Trophoblast cell (in vitro differentiated cells and primary cell): ENCODE results near the gene VEZF1.

Experiments used
- DNase-seq, 2 donors: peaks; one replicate each; pipeline ENCODE4 v3.0.0-alpha.2; 2016
- H2AFZ ChIP-seq: 2 replicates; pipeline ENCODE4 v1.6.1; 2013; ENCODE audit warnings: low read length, moderate library complexity, mild to moderate bottlenecking; ENCODE audit not compliant: insufficient read depth, poor library complexity
- H2AK5ac ChIP-seq: 2 replicates; pipeline ENCODE4 v1.6.1; 2013; ENCODE audit warnings: mild to moderate bottlenecking, low read length
- H2BK120ac ChIP-seq: 2 replicates; pipeline ENCODE4 v1.6.1; 2013; ENCODE audit warnings: low read length, mild to moderate bottlenecking, moderate library complexity; ENCODE audit not compliant: insufficient read depth, poor library complexity
- H2BK12ac ChIP-seq: 2 replicates; pipeline ENCODE4 v1.6.1; 2013; ENCODE audit warnings: mild to moderate bottlenecking, low read length, moderate library complexity
- H2BK5ac ChIP-seq: 2 replicates; pipeline ENCODE4 v1.6.1; 2013; ENCODE audit warnings: low read length, low read depth, moderate library complexity, mild to moderate bottlenecking; ENCODE audit not compliant: poor library complexity
- H3K14ac ChIP-seq: 2 replicates; pipeline ENCODE4 v1.6.1; 2013; ENCODE audit warnings: mild to moderate bottlenecking, low read length
- H3K18ac ChIP-seq: 2 replicates; pipeline ENCODE4 v1.6.1; 2013; ENCODE audit warnings: mild to moderate bottlenecking, low read length
- H3K23ac ChIP-seq: 2 replicates; pipeline ENCODE4 v1.6.1; 2013; ENCODE audit warnings: low read length
- H3K27ac ChIP-seq: 2 replicates; pipeline ENCODE4 v1.5.1; 2013; ENCODE audit warnings: low read depth, mild to moderate bottlenecking, inconsistent platforms, low read length, moderate library complexity
- H3K27me3 ChIP-seq: 2 replicates; pipeline ENCODE4 v1.6.1; 2013; ENCODE audit warnings: inconsistent platforms, mild to moderate bottlenecking, low read length, moderate library complexity; ENCODE audit not compliant: insufficient read depth
- H3K36me3 ChIP-seq, 2 experiments: 1 replicate in 1 of 2; 2 replicates in 1 of 2; pipeline ENCODE4 v1.6.1; 2013; ENCODE audit warnings: low read length in 2 of 2, mild to moderate bottlenecking in 2 of 2, moderate library complexity in 1 of 2; ENCODE audit not compliant: insufficient read depth in 2 of 2, control insufficient read depth in 1 of 2
- H3K4ac ChIP-seq: 2 replicates; pipeline ENCODE4 v1.6.1; 2013; ENCODE audit warnings: low read depth, mild to moderate bottlenecking, low read length, moderate library complexity
- H3K4me1 ChIP-seq, 2 experiments: 1 replicate in 1 of 2; 2 replicates in 1 of 2; pipeline ENCODE4 v1.6.1; 2013; ENCODE audit warnings: low read length in 2 of 2, mild to moderate bottlenecking in 2 of 2, moderate library complexity in 1 of 2; ENCODE audit not compliant: insufficient read depth in 2 of 2, control insufficient read depth in 1 of 2
- H3K4me2 ChIP-seq: 2 replicates; pipeline ENCODE4 v1.6.1; 2013; ENCODE audit warnings: inconsistent platforms, mild to moderate bottlenecking, low read length, moderate library complexity
- H3K4me3 ChIP-seq: 2 replicates; pipeline ENCODE4 v1.5.1; 2013; ENCODE audit warnings: mild to moderate bottlenecking, low read depth, low read length, inconsistent platforms
- H3K79me1 ChIP-seq: one replicate; pipeline ENCODE4 v1.6.1; 2013; ENCODE audit warnings: low read length
- H3K79me2 ChIP-seq: 2 replicates; pipeline ENCODE4 v1.6.1; 2013; ENCODE audit warnings: low read length, mild to moderate bottlenecking; ENCODE audit not compliant: control insufficient read depth, insufficient read depth, poor library complexity
- H3K9ac ChIP-seq: 2 replicates; pipeline ENCODE4 v1.6.1; 2013; ENCODE audit warnings: mild to moderate bottlenecking, low read length
- H3K9me3 ChIP-seq: 2 replicates; pipeline ENCODE4 v1.6.1; 2013; ENCODE audit warnings: low read depth, mild to moderate bottlenecking, control low read depth, inconsistent platforms, low read length; ENCODE audit not compliant: insufficient read depth
- H4K12ac ChIP-seq: 2 replicates; pipeline ENCODE4 v1.6.1; 2013; ENCODE audit warnings: low read depth, mild to moderate bottlenecking, low read length, moderate library complexity
- H4K8ac ChIP-seq: 2 replicates; pipeline ENCODE4 v1.6.1; 2013; ENCODE audit warnings: low read depth, mild to moderate bottlenecking, low read length, moderate library complexity
- H4K91ac ChIP-seq: one replicate; pipeline ENCODE4 v1.6.1; 2013; ENCODE audit warnings: low read depth, mild to moderate bottlenecking, low read length, moderate library complexity
- WGBS: extraction: QIAGEN DNeasy Blood & Tissue Kit; methylation state at CpG from one replicate; pipeline ENCODE4 v1.1.7; 2013; ENCODE audit warnings: missing lambda C conversion rate; ENCODE audit not compliant: insufficient read length, insufficient coverage; ENCODE audit errors: extremely low coverage; 5-methylcytosine and 5-hydroxymethylcytosine counted together

VEZF1 gene

GRCh38 chr17:57930239-57930638, 57.8 kb downstream of the VEZF1 start:
- H2BK12ac ChIP-seq: no peak overlapping the region
- H3K4me2 ChIP-seq: no peak overlapping the region
- no peak overlapping the region for H3K18ac ChIP-seq
- no peak overlapping the region for H2BK5ac ChIP-seq
- no peak overlapping the region for H3K14ac ChIP-seq
- no peak overlapping the region for H3K4ac ChIP-seq
- H3K9ac ChIP-seq: no peak overlapping the region
- H3K27me3 ChIP-seq: no peaks in the 10 kb centered on the region
- H3K9me3 ChIP-seq: no peaks in the 10 kb centered on the region
- no CpG with 5 or more reads among the region's 5 CpGs for WGBS
- no peak overlapping the region for H2AFZ ChIP-seq
- DNase-seq: no peak
- H3K4me3 ChIP-seq: no peak overlapping the region
- H3K79me2 ChIP-seq: no peaks in the 10 kb centered on the region
- H3K36me3 ChIP-seq: no peaks in the 10 kb centered on the region
- no peak overlapping the region for H4K91ac ChIP-seq
- no peak overlapping the region for H4K12ac ChIP-seq
- no peak overlapping the region for H2AK5ac ChIP-seq
- no peak overlapping the region for H3K27ac ChIP-seq
- H3K79me1 ChIP-seq: no peaks in the 10 kb centered on the region
- no peak overlapping the region for H3K23ac ChIP-seq
- H3K4me1 ChIP-seq: peaks cover 14 to 20% of the 10 kb centered on the region in 2 experiments
- no peak overlapping the region for H4K8ac ChIP-seq
- no peak overlapping the region for H2BK120ac ChIP-seq

- H3K4me1 ChIP-seq: peaks cover 16 to 20% of the 10 kb centered on the region in 2 experiments
- H3K79me2 ChIP-seq: no peaks in the 10 kb centered on the region
- no peak overlapping the region for H3K27ac ChIP-seq
- H2BK12ac ChIP-seq: no peak overlapping the region
- H4K91ac ChIP-seq: no peak overlapping the region
- H3K79me1 ChIP-seq: no peaks in the 10 kb centered on the region
- H2AK5ac ChIP-seq: no peak overlapping the region
- H2BK5ac ChIP-seq: no peak overlapping the region
- no CpG with 5 or more reads among the region's 4 CpGs for WGBS
- H3K36me3 ChIP-seq: no peaks in the 10 kb centered on the region
- no peak overlapping the region for H3K23ac ChIP-seq
- no peak overlapping the region for H3K4me2 ChIP-seq
- no peaks in the 10 kb centered on the region for H3K9me3 ChIP-seq
- H4K8ac ChIP-seq: no peak overlapping the region
- H3K27me3 ChIP-seq: no peaks in the 10 kb centered on the region
- H3K14ac ChIP-seq: no peak overlapping the region
- no peak overlapping the region for H3K4ac ChIP-seq
- no peak overlapping the region for H2AFZ ChIP-seq
- H4K12ac ChIP-seq: no peak overlapping the region
- no peak overlapping the region for H3K4me3 ChIP-seq
- no peak overlapping the region for H3K18ac ChIP-seq
- H2BK120ac ChIP-seq: no peak overlapping the region
- no peak overlapping the region for H3K9ac ChIP-seq
- no peak for DNase-seq
These were observed 58.7 kb downstream of the VEZF1 start for GRCh38 chr17:57929386-57929785.

- no peak overlapping the region for H3K4me3 ChIP-seq
- no CpG with 5 or more reads among the region's 5 CpGs for WGBS
- no peak overlapping the region for H4K8ac ChIP-seq
- no peaks in the 10 kb centered on the region for H3K9me3 ChIP-seq
- no peak overlapping the region for H3K14ac ChIP-seq
- H3K27ac ChIP-seq: no peak overlapping the region
- no peak overlapping the region for H4K12ac ChIP-seq
- no peak overlapping the region for H3K4ac ChIP-seq
- no peak overlapping the region for H4K91ac ChIP-seq
- no peaks in the 10 kb centered on the region for H3K79me2 ChIP-seq
- no peaks in the 10 kb centered on the region for H3K36me3 ChIP-seq
- no peak overlapping the region for H3K23ac ChIP-seq
- H2BK120ac ChIP-seq: no peak overlapping the region
- no peak overlapping the region for H2BK12ac ChIP-seq
- H3K79me1 ChIP-seq: no peaks in the 10 kb centered on the region
- peaks cover 16 to 20% of the 10 kb centered on the region in 2 experiments for H3K4me1 ChIP-seq
- H3K4me2 ChIP-seq: no peak overlapping the region
- H2AFZ ChIP-seq: no peak overlapping the region
- H3K9ac ChIP-seq: no peak overlapping the region
- H2AK5ac ChIP-seq: no peak overlapping the region
- DNase-seq: no peak
- no peak overlapping the region for H3K18ac ChIP-seq
- H2BK5ac ChIP-seq: no peak overlapping the region
- H3K27me3 ChIP-seq: no peaks in the 10 kb centered on the region
These were observed 59.1 kb downstream of the VEZF1 start for GRCh38 chr17:57928928-57929327.

- H2AK5ac ChIP-seq: no peak overlapping the region
- no peak overlapping the region for H3K4me3 ChIP-seq
- peaks cover 12 to 20% of the 10 kb centered on the region in 2 experiments for H3K4me1 ChIP-seq
- no peak overlapping the region for H4K12ac ChIP-seq
- no peaks in the 10 kb centered on the region for H3K79me1 ChIP-seq
- no peak overlapping the region for H2BK120ac ChIP-seq
- H2BK5ac ChIP-seq: no peak overlapping the region
- H3K9me3 ChIP-seq: no peaks in the 10 kb centered on the region
- H3K9ac ChIP-seq: no peak overlapping the region
- no peak overlapping the region for H3K23ac ChIP-seq
- no peak overlapping the region for H2AFZ ChIP-seq
- H4K91ac ChIP-seq: no peak overlapping the region
- H3K27ac ChIP-seq: no peak overlapping the region
- no peaks in the 10 kb centered on the region for H3K79me2 ChIP-seq
- no peaks in the 10 kb centered on the region for H3K27me3 ChIP-seq
- H2BK12ac ChIP-seq: no peak overlapping the region
- DNase-seq: no peak
- no peak overlapping the region for H3K18ac ChIP-seq
- no peak overlapping the region for H3K4ac ChIP-seq
- no peak overlapping the region for H3K14ac ChIP-seq
- H3K36me3 ChIP-seq: no peaks in the 10 kb centered on the region
- no CpG with 5 or more reads among the region's 5 CpGs for WGBS
- no peak overlapping the region for H4K8ac ChIP-seq
- H3K4me2 ChIP-seq: no peak overlapping the region
These were observed 60.9 kb downstream of the VEZF1 start for GRCh38 chr17:57927048-57927723.
